Midbrain (tissue), 1 donor: ENCODE measurements around the gene SCN5A.
A peak's percentile ranks its signal among the peaks of the same experiment; 100 is the strongest.

Experiments used
- DNase-seq: peaks from one replicate; lab custom pipeline; 2025; lab: John Stamatoyannopoulos, UW

SCN5A gene

DNA sequence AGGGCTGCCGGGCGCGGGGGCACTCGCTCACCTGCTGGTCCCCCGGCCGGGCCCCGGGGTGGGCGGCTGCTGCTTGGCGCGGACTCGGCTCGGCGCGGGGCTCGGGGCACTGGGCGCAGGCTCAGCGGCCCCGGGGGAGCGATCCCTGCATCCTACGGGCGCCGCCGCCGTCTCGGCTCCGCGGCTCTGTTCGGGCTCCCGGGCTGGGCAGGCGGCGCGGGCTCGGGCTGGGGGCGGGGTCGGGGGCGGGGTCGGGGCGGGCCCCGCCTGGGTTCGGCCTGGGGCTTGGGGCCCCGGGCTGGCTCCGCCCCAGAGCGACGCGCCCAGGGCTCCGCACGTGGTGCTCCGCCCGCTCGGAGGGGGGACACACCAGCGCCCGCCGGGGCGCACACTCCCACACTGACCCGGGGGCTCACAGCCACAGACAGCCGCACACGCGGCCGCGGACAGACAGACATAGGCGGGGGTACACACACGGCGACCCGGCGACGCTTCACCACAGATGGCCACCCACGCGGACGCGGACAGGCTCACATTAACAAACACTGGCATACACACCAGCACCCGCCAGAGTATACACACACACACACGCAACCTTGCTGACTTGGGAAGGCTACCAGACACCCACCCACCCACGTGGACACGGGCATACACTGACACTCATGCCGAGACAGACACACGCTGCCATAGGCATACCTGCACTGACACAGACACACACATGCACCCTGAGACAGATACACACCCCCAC, at the start of gene SCN5A:
Gene SCN5A, minus strand, starts transcription at position 188 of the 748 bp plus-strand sequence. CDS start 16,380 bp downstream, outside the sequence.
- no peak for DNase-seq

DNA sequence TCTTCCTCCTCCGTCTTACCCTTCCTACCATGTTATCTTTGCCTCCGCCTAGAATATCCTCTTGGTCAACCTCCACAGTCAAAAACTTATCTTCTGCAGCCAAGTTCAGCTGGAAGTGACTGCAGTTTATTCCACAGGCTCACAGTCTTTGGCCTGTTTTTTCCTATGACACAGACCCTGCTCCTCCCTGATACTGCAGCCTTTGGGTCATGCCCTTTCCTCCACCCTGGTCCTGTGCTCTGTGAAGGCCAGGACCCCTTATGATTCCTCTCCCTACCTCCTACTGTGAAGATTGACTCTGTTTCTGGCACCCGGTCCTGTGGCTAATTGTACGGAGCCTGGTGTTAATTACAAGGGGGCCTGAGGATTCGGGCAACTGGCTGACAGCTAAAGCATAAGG, 49.3 kb upstream of the SCN5A start:
- no peak for DNase-seq

DNA sequence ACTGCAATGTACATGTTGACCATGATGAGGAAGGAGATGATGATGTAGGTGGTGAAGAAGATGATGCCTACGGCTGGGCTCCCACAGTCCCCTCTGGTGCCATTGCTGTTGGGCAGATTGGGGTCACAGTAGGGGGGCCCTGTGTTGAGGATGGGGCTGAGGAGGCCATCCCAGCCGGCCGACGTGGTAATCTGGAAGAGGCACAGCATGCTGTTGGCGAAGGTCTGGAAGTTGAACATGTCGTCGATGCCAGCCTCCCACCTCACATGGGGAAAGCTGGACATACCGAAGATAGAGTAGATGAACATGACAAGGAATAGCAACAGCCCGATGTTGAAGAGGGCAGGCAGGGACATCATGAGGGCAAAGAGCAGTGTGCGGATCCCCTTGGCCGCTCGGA, 48.6 kb upstream of the SCN5A start:
- no peak for DNase-seq

DNA sequence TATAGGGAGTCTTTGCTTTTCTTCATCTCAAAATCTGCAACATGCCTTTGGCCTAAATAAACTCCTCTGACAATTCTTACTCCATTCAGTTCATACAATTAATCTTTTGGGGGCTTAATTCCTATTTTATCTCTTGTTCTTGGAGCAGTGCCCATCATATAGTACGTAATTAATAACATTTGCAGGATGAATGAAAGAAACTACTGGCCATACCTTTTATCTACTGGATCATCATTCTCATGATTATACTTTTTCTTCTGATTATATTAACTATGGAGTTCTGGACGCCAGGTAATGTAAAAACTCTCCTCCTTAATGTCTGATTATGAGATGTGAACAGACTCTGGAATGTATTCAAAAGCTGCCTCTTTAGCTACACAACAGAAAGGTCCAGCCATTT, 46.5 kb upstream of the SCN5A start:
- DNase-seq = no peak

DNA sequence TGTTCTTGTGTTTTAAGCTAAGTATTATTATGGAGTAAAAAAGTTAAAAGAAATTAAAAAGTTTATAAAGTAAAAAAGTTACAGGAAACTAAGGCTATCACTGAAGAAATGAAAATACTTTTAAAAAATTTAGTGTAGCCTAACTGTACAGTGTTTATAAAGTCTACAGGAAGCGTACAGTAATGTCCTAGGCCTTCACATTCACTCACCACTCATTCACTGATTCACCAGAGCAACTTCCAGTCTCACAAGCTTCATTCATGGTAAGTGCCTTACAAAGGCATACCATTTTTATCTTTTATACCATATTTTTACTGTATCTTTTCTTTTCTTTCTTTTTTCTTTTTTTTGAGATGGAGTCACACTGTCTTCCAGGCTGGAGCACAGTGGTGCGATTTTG, 40.7 kb upstream of the SCN5A start:
- DNase-seq = no peak

DNA sequence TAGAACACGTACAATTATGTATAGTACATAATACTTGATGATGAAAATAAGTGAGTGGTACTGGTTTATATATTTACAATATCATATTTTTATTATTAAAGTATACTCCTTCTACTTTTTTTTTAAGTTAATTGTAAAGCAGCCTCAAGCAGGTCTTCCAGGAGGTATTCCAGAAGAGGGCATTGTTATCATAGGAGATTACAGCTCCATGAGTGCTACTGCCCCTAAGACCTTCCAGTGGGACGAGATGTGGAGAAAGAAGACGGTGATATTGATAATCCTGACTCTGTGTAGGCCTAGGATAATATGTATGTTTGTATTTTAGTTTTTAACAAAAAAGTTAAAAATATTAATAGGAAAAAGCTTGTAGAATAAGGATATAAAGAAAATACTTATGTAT, 40.3 kb upstream of the SCN5A start:
- no peak for DNase-seq

DNA sequence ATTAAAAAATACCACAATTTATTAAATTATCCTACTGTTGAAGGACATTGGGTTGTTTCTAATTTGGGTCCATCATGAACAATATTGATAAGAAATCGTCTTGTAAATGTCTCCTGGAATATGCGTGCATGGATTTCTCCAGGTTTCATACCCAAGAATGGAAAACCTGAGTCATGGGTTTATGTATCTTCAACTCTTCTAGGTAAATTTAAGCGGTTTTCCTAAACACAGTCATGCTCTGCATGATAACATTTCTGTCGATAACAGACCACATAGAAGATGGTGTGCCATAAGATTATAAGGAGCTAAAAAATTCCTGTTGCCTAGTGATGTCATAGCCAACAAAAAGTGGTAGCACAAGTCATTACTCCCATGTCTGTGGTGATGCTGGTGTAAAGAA, 39.9 kb upstream of the SCN5A start:
- no peak for DNase-seq

DNA sequence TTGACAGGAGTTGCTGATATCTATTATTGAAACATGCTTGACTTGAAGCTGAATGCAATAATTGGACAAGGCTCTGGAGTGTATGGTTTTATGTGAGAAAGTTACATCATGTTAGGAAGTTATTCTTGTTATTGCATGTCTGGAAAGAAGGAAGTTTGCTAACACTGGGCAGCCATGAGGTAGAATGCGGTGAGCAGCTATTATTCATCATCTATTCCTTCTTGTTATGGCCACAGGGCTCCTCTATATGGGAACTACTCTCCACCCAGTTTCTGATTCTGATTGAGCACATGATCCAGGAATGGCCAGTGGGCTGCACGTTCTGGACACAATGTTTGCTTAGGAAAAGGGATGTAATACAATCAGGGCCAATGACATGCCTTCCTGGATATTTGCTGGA, 37.8 kb upstream of the SCN5A start:
- DNase-seq = no peak

DNA sequence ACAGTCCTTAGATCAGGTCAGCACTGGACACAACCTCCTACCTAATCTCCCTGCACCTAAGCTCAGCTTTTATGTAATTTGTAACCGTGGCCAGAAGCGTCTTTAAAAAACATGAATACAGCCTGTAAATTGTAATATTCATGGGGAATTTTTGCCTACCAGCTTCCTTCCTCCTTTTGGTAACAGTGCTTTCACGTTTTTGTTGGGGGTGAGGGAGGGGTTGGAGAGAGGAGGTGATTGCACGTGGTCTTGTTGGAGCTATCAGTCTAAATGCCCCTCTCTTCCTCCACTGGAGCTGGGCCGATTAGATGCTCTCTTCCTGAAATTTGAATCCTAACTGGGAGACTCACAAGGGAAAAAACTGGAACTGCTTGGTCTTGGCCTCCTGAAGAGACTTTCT, 35.1 kb upstream of the SCN5A start:
- DNase-seq = no peak

DNA sequence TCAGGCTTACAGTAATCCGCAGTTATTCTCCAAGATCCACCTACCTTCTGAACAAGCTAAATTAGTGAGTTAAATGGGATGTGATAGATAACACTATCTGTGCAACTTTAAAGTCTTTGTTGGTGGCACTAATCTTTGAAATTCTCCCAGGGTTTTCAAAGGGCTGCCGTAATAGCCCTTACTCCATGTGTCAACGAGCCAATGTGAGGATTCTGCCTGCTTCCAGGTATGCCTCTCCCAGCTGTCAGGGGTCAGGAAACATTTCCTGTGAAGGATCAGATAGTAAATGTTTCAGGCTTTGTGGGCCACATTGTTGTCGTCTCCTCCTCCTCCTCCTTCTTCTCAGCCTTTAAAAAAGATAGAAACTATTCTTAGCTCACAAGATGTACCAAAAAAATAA, 20.2 kb upstream of the SCN5A start:
- no peak for DNase-seq

DNA sequence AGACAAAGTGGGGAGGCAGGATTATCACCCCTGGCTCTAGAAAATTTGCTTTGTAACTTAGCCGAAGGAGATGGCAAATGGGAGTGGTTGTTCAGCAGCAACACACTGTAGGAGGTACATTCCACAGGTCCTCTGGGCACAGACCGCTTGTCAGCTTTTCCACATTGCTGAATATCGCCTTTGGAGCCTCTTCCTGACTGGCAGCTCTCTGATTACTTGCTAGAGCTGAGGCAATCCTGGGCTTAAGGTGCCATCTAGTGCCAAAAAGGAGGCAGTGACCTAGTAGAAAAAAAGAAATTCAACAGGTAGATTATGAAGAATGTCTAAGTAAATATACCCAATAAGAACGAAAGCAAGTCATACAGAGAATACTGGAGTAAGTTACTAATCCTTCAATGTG, 13.1 kb upstream of the SCN5A start:
- DNase-seq = no peak

DNA sequence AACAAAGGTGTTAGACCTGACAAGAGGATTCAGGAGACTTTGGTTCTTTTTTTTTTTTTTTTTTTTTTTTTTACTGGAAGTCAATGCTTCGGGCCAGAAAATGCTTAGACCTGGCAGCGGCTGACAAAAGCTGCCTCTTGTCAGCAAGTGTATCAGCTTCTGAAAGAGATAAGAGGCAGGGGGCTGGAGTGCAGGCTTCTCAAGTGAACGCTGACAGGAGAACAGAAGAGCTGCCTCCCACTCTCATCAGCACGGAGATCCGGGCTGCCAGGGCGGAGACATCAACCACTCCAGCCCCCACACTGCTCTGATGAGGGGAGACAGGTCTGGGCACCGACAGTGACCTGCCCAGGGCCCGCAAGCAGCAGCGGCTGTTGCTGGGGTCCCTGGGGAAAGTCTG, 9.4 kb upstream of the SCN5A start:
- DNase-seq = no peak

DNA sequence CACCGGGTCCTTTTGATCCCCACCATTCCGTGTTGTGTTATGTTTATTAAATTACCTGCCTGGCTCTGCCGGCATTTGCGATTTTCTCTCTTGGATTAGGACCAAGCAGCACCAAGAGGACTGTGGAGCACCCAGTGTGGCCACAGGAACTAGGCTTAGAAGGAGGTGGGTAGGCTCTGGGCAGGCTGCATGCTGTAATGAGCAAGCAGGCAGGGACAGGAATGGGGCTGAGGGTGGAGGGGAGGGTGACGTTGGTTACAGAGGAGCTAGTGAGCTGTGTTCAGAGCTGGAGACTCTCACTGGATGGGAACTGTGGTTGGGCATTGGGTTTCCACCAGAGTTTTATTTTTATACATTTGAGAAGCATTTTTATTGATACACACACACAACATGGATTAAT, 7.9 kb upstream of the SCN5A start:
- no peak for DNase-seq

DNA sequence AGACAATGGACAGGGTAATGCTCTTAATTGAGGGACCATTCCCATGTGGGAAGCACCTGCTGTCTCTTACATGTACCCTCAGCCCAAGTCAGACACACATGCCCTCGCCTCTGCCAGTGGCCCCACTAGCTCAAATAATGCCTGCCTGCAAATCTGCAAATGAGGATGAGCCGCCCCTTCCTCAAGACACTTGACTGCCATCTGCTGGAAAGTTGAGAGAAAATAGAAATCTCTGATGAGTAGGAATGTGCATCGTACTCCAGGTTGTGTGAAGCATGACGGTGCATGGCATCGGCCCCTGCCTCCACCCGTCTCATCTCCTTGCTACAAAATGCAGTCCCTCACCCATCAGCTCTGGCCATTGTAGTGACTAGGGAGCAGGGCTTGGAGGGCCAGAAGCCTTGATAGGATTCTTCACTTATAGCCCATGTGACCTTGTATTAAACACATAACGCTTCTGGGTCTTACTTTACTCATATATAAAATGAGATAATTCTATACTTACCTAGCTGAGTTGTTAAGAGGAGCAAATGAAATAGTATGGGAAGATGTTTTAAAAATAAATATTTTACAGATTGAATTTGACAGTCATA, 6.3 kb upstream of the SCN5A start:
- DNase-seq = peak; percentile 22

DNA sequence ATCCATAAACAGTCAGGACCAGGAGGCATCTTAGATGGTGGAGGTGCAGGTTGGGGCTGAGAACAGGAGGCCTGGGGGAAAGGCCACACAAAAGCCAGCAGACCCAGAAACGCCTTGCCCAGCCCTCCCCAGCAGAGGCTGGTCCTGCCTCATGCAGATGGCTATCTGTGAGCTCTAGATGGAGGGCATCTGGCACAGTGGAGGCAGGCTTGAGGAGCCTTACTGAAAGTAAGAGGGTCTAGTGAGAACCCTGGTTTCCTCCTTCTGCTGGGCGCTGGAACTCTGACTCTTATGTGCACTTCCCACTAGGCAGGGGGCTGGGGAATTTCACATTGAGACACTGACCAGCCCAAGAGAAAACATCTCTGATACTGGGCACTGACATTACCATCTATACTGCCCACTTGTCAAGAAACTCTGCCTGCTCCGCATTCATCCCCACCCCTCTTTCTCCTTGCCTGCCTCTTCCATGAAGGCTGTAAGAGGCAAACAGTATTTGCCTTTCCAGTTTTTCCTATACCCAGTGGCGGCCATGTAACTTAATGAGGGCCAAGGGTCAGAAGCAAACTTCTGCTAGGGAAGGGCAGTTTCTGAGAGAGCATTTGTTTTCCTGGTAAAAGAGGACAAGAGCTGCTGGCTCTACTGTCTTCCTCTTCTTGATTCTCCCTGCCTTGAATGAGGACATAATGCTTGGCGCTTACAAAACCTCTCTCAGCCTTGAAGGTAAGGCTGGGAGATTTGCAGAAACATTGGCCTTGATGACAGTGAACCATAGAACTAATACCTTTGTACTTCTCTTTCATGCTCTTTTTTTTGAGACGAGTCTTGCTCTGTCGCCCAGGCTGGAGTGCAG, 4.4 kb upstream of the SCN5A start:
- DNase-seq = no peak

DNA sequence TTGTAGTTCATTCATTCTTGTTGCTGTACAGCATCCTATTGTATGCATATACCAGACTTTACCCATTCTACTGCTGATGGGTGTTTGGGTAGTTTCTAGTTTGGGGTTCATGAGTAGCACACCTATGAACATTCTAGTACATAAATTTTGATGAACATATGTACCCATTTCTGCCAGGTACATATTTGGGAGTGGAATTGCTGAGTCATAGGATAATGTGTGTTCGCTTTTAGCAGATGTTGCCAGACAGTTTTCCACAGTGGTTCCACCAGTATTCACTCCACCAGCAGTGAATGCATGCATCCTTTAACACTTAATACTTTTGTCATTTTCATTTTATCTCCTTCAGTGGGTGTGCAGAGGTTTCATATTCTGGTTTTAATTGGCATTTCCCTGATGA, 3.4 kb upstream of the SCN5A start:
- DNase-seq = no peak

DNA sequence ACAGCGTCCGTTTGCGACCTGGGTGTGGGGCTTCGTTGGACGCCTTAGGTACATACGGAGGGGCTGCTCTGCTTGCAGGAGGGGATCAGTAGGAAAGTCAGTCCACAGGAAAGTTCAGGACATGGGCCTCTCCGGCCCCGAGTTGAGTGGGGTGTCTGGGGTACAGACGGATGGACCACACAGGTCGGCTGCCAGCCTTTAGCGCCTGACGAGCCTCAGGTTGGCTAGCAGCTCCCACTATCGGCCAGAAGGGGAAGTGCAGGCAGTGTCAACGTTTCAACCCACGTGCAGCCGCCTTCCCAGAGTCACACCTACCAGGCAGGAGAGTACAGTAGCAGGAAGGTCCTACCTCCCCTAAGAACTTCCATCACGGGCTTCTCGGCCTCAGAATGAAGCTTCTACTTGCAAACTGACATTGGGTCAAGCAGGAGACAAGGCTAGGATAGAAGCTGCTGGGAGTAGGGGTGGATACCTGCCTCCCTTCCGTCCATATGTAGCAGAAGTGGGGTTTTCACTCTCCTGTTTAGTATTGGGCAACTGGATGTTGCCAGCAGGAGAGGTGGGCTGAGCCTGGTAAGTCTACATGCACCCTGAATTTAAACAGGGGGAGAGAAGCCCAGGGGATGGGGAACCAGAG, 1.8 kb upstream of the SCN5A start:
- peak; percentile 56 for DNase-seq

DNA sequence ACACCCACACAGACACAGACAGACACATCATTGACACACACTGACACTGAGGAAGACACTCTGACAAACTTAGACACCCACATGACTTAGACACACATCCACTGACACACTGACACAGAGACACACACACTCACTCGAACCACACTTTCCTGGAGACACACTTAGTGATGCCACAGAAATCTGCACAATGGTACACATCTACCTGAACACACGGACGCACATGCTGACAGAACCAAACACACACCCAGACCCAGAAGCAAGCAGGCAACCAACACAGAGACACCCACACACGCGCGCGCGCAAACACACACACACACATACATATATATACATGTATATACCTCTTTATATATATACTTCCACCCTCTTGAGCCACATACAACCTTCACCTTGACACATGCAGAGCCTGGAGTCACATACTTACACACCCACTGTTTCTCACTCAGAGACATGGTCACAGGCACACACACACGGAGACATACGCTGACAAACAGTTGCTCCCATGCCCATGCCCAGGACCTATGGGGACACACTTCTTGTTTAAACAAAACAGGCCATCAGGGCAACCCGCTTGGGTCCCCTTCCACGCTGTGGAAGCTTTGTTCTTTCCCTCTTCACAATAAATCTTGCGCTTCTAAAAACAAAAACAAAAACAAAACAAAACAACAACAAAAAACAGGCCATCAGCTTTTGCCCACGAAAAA, 913 bp upstream of the SCN5A start:
- DNase-seq = no peak

DNA sequence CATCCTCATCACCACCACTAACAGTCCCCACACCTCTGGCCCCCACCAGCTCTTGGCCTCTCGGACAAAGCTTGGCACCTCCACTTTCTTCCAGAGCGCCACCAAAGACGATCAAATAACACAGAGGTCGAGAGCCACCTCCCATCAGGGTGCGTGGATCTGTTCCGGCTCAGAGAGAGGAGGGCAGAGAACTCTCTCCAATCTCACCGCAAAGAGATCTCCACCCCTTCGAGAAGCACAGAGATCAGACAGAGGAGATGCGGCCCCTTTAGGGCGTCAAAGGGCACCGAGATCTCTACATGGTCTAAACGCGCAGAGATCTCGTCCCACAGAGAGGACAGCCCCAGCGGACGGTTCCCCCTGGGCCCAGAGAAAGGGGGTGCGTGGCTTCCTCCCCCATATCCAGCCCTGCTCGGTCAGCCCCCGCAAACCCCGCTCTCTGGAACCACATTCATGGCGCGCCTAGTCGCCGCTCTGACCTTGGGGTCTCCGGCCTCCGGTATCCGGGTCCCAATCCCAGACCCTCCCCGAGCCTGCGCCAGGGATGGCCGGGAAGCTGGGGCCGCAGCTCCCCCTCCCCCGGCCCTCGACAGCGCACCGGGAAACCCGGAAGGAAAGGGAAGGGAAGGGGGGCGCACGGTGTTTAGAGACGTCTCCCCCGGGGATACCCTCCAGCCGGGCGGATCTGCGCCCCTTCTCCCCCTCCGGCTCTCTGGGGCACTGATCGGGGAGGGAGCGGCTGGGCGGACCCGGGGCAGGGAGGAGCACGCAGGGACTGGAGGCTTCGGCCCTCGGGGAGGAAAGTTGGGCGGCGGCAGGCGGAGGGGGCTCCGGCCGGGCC, 608 bp downstream of the SCN5A start:
- DNase-seq = no peak

DNA sequence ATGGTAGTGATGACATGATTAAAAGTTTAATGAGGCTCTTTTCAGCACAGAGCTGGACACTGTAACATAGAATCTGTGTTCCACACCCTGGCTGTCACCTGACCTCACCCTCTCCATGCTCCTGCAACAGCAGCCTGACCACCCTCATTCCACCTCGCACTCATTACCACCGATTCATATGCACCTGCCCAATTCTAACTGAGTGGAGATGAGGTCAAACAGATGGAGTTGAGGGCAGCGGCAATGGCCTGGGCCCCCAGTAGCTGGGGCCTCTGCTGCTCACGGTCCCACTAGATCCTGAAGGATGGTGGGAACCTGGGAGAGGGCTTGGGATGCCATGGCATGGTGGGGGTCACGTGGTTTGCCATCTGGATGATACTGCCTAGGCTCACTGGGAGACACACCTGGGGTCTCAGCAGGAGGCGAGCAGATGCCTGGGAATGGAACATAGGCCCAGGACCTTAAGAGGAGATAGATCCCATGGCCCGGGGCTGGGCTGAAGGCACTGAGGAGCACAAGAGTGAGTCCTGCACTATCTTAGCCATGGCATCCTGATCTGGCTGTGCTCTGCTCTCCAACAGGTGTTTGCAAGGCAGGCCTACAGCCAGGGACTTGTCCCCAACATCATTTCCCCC, 1.3 kb downstream of the SCN5A start:
- no peak for DNase-seq
